CD4-positive, alpha-beta T cell treated with Interleukin-15 for 4 hours (primary cell): Measurements from ENCODE around the gene FSTL4.

Experiments used
- DNase-seq: peaks from one replicate; pipeline ENCODE4 v3.0.0-alpha.2; 2020; ENCODE audit warnings: low spot score

The FSTL4 gene

DNA sequence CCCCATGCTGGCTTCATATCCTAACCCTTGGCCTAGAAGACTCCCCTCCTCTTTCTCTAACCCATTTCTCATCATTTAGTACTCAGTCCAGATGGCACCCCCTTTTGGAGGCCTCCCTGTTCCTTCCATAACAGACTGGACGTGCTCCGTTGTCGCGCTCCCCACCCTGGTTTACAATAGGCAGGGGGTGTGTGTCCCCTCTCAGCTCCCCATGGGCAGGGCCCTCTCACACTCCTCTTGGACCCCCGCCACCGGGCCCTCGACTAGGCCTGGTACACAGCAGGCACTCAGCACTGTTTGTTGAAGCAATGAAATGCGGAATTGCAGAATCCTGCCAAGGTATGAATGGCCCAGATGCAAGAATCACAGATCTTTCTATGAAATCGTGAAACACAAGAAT lies 227.4 kb downstream of the FSTL4 start:
- DNase-seq = no peak

DNA sequence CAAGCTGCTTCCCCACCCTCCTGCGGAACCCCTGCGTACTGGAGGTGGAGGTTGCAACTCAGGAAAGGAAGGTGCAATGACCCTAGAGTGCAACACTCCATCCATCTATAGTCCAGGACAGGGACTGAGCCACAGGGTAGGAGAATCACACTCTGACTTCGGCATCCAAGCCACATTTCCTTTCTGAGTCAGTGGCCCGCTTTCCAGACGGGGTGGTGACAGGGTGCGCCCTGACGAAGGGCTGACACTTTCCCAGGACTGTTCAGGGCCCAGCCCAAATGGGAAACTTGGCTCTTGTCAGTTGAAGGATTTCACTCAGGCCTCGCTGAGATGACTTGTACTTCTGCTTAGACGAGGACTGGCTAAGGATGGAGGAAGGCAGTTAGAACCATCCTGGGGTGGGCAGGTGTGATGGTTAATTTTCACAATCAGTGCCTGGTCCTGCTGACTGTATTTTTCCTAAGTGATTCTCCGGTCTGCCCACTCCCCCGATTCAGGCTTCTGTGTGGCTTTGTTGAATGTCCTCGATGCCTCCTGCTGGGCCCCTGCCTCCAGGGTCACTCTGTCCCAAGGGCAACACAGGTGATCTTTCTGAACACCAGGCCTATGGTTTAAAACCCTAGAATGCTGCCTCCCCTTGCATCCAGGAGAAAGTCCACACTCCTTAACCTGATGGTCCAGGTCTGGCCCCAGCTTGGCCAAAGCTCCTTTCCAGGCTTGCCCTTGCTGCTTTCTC lies 228.1 kb downstream of the FSTL4 start:
- DNase-seq = no peak

DNA sequence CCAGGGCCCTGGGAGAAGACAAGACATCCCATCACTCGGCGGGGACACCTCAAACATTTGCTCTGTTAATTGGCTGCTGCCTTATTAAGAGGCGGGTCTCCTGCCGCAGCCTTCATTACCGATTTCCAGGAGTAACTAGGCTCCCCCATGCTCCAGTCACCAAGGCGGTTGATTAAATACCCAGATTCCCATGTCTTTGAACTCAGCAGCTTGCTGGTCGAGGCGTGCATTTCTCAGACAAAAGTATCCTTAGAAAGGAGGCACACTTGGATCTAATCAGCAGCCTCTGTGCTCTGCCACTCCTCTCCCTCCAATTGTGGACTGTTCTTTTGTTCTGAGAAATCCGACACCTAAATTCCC lies 228.8 kb downstream of the FSTL4 start:
- DNase-seq = no peak

DNA sequence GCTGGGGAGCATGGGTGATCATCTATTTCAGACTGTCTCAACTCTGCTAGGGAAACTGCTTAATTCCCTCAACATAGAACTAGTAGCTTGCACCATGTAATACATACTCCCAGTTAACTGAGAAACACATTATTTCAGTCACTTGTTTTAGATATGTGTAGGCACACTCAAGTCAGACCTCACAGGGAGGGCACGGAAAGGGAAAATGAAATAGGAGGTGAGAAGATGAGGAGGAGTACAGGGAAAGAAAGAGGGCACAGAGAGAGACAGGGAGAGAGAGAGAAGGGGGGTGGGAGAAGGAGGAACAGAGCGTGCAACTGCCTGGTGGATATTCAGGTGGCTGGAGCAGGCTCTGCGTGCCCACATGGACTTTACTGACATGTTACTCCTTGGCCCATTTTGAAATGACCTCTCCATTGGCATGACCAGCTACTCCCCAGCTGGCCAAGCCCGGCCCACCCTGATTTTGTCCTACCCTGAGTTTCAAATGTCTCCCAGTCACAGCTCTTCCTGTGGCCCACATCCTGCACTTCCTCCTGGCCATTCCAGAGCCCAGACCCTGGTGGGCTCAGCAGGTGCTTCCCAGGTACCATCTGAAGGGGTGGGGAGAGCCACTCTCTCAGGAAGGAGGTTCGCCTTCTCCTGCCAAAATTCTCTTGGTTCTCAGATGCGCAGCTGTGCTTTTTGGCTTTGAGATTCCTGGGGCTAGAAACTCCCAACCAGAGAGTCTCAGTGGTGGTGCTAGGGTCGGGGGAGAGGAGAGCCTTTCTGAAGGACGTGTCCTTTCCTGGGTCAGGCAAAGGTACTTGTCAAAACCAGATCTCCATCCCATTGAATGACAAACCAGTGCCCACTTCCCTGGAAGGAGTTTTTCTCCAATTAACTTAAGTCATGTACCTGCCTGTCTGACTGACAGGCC lies 229.4 kb downstream of the FSTL4 start:
- DNase-seq = no peak

DNA sequence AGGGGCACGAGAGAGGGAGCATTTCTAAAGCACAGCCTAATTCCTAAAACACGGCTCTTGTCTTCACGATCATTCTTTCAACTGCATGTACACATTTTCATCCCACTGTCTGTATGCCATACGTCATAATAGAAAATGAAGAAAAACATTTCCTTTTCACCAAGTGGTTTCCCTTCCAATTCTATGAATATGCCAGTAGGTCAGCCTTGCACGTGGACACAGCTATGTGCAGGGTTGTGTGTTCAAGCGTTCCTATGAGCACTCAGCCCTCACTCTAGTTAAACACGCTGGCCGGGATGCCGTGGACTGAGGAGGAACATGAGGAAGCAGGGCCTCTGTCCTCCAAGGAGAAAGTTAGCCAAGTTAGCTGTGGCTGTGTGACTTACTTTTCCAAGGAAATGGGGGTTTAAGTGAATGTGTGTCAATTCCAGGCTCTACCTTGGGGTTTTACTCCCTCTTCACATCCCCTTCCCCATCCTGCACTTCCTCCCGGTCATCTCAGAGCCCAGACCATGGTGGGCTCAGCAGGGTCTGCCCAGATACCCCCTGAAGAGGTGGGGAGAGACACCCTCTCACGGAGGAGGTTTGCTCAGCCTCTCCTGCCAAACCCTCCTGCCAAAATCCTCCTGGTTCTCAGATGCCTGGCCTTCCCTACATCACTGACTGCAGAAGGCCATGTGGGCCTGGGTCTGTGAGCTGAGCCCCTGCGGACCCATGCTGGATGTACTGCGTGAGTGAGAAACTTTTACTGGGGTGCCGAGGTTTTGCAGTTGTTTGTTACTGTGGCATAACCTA lies 230.6 kb downstream of the FSTL4 start:
- no peak for DNase-seq

DNA sequence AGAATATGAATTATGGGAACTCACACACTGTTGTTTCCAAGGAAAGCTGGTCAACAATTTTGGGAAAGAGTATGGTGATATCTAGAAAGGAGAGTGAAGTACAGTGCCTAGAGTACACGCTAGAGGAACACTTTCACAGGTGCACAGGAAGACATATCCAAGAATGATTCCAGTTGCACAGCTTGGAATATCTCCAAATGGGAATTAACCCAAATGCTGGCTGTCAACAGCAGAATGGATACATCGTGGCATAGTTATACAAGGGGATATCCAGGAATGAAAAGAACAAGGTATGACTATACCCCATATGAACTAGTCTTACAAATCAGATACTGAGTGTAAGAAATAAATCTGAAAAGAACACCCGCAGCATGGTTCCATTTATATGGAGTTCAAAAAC lies 231.3 kb downstream of the FSTL4 start:
- DNase-seq = no peak

DNA sequence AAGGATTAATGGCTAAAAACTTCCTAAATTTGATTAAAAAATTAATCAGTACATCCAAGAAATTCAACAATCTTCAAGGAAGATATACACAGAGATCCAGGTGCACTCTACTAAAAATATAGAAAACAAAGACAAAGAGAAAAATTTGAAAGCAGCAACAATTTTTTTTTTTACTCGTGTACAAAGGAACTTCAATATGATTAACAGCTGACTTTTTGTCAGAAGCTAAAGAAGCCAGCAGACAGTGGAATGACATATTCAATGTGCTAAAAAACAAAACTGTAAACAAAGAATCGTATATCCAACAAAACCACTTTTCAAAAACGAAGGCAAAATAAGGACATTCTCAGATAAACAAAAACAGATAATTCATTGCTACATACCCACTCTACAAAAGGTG lies 234.6 kb downstream of the FSTL4 start:
- DNase-seq = no peak

DNA sequence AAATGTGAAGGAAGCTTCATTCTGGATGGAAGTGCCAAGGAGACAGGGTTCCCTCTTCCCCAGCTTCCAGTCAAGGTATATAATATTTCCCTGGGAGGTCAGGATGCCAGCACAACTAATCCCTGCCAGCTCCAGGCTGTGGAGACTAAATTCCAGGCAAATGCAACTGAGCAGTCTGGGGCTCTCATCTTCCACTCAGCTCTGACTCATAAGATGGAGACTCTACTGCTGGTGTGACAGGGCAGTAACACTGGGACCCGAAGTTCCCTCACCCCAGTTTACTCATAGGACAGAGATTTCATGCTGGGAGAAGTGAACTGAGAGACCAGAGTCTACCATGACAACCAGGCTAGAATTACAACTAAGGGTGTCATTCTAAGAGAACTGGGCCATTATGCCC lies 235.4 kb downstream of the FSTL4 start:
- DNase-seq = no peak

DNA sequence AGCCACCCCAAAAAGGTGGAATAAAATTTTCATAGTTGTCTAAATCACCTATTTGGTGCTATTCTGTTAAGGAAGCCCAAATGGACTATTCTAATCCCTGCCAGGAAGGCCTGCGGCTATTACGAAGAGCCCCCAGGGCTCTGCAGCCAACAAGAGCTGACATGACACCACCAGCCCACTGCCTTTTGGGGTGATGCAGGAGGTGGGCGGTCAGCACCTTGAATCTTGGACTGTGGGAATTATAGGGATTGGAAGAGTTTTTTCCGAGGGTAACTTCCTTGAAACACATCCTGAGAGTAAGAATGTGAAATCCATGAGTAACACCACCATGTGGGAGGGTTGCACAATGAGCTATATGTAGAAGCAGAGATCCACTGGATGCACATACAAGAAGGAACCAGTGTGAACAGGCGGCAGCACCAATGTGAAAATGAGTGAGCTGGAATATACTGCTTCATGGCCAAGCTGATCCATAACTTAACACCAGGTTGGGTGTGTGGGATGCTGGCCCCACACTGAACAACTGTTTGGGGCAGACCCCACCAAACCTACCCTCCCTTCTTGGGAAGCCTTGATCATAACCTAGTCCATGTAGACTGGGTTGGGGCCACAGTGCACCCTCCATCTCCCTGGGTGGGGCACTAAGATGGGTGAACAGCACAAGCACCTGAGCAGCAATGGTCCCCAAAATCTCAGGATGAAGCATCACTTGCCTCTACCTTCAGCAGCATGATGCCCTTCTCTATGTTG lies 239.0 kb downstream of the FSTL4 start:
- no peak for DNase-seq

DNA sequence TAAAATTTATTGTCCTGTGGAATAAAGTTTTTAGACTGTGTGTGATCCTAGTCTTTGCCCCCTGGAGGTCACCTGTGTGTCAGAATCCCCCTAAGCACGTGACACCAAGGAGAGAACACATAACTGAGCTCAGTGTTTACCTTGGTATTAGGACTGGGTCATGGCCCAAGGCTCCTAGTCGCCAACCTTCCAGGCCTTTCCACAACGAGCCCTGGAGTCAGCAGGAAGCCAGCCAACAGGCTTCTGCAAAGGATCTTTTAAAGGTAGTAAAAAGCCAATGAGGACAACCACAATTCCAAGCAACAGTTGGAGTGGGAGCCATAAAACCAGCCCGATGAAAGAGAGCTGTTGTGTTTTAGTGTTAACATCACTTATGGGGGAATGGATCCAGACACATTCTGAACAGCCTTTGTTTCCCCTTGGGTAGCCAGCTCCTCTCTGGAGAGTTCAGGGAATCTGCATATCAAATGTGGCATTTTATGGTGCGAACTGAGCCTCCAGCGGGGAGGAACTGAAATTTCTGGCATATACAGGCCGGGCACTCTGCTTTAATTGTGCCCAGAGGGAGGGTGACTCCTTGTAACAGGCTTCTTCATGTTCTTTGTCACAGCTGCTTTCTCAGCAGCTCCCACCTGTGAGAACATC lies 239.9 kb downstream of the FSTL4 start:
- no peak for DNase-seq

DNA sequence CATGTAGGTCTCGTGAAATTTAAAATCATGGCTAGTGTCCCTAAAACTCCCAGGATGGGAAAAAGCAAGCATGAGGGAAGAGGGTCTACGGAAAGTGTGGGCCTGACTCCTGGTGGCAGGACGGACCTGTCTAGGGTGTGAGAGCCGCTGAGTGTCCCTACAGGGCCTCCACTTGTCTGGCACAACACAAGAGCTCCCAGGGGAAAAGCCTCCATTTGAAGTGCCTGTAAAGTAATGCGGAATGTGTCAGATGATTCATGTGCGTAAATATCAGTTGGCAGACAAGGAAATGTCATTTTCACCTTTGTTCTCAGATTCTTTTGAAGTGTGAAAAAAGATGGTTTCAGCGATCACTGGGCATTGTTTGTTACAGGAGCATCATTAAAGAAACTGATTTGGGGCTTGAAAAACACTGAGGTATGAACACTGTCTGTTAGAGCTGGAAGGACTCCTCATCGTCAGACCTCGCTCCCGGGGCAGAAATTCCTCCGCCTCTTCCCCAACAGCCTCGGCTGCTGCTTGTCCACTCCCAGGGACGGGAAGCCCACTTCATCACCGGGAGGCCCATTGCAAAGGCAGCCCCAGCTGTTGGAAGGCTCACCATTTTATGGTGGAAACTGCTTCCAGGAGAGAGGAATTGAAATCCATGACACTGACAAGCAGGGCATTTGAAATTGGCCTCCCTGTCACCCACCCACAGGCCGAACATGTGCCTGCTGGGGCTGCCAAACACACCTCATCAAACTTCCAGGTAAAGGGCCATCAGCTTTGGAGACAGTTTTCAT lies 240.8 kb downstream of the FSTL4 start:
- no peak for DNase-seq

DNA sequence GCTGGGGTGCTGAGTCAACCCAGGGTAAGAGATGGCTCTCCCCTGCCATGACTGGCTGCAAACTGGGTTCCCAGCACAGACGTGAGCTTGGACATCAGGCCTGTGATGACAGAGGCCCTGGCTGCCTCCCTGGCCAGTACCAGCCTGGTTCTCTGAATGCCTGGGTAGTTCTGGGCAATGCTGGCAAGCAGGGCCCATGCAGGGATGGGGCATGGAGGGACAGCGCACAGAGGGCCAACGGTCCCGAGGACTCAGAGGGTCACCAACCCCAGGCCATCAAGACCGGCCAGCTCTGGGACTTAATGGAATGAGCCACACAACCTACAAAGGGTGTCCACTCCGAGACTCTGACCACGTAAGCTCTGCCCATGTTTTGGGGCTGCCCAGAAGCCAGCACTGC lies 241.4 kb downstream of the FSTL4 start:
- DNase-seq = no peak

DNA sequence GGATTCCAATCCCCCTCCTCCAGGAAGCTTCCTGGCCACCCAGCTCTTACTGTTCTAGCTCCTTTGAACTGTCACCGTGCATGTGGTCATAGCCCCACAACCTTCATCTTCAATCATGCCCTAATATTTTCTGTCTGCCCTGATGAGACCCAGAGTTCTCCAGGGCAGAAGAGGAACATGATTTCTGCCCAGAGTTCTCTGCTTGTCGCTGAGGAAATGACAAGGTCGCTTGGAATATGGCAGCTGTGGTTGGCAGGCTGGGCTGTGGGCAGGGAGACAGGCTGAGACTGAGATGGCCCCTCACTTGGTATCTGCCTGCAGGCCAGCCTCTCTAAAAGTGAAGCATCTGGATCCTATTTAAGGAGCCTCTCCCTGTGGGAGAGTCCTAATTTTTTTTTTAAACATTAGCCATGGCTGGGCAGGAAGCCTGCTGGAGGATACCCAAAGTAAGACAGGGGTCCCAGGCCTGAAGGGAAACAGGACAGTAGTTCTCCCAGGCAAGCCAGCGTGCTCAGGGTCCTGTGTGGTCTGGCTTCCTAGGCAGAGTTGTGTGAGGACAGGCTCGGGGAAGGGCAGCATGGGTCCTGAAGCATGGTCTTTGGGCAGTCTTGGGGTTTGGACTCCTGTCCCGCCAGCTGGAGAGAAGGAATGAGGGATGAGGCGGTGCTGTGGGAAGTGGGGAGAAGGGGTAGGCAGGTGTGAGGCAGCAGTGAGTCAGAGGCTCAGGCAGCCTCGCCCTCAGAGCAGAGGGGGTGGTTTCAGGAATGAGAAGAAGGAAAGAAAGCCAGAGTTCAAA lies 242.1 kb downstream of the FSTL4 start:
- DNase-seq = no peak

DNA sequence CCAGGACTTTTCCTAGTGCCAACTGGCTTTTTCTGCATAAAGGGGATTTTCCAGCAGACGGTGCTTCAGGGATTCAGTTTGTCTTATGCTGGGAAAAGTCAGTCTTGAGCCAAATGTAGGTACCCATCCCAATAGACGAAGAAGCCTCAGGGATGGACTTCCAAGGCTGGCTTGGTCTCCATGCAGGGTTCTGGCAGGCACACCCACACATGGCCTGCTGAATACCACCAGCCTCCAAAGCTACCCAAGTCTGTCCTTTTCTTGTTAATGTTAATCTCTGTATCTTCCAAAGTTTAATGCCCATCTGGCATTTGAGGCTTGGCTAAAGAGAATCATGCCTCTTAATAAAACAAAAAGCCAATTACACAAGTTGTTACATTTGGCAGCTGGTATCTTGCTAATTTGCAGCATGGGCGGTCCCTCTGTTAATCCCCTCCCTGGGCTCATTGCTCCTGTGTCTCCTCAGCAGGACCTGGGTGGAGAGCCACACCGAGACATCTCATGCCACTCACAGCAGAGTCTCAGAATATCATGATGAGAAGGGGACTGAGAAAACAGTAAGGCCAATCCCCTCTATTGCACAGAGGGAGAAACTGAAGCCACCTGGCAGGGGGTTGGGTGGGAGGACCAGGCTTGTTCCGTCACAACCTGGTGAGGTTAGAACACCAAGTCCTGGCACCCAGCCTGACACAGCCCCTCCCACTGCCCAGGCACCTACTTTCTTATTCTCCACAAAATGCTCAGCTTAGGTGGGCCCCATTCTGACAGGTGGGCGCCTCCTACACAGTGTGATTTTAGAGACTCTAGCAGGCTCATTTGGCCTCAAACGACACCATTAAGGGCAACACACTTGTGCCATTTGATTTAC lies 243.2 kb downstream of the FSTL4 start:
- DNase-seq = no peak

DNA sequence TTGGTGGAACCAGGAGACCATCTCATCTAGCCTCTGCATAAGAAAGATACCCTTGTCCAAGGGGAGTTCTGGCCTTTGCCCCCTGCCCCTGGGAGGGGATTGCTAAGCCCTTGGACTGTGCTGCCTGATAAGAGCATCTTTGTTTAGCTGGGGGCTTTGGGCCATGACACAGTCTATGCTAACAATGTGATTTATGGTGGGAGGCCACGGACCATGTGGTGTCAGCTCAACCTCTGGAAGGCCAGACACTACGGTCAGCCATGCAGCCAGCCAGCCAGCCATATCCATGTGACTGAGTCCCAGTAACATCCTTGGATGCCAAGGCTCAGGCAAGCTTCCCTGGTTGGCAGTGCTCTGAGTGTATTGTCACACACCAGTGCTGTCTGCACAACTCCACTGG lies 244.4 kb downstream of the FSTL4 start:
- no peak for DNase-seq

DNA sequence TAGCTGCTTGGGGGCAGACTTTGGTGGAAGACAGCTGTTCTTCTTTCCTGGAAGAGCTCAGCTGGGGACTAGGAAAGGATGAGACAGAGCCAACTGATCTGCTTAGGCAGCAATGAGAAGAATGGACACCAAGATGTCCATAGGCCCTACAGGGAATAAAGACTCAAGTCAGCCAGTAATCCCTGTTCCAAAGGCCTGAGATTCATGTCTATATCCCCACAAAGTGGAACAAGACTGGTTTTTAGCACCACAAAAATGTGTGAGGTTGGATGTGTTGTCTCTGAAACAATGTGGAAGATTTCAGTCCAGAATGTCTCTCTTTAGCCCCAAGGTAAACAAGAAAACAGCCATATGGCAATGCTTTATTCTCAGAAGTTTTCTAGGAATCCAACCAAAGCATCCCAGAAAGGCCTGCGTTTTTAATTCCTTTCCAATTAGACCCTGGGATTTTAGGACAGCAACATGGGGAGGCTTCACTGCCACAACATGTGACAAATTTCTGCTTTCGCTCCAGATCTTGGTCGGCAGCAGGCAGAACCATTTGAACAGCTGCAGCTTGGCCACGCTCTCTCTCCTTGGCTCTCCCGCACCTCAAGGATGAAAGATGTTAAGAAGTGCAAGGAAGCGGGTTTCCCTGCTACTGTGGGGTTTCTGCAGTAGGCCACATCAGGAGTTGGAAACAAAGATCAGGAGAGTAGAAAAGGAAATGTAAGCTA lies 245.1 kb downstream of the FSTL4 start:
- no peak for DNase-seq

DNA sequence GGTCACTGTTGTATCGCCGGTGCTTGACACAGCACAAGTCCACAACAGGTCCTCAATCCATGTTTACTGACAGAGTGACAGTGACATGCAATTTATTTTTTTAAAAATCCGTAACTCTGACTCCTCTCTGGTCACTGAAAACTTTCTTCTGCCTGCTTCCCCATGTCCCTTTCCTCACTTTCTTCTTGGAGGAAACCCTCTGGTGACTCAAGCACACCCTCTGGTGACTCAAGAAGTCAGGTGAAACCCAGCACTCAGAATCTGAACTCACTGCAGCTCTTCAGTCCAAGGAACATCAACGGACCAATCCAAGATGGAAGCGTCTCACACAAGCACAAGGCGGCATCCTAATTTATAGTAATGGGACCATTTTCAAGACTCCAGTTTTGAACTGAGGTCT lies 245.9 kb downstream of the FSTL4 start:
- no peak for DNase-seq

DNA sequence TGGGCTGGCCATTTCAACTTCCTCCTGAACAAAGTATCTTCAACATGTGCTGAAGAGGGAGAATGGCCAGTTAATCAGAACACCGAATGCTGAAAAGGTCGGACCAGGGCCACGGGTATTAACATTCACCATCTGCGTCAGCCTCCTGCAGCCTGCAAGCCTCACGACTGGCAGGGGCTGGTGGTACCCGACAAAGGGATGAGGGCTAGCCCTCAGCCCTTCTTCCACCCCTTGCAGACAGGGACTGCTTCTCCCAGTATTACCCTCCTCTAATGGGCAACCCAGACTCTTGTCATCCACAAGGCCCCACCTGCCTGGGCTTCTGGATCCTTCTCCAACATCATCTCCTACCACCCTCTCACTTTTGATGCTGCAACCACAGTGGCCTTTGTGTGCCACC lies 246.6 kb downstream of the FSTL4 start:
- no peak for DNase-seq
